Measurements from ENCODE around the gene STK32B. TPM values are rescaled to one million over a fixed set of nuclear protein-coding genes. Genes with fewer than 3 reads are reported as not detected.

Gene STK32B
- total and polyA plus RNA-seq, 2 donors (not counting 3 experiments of a cell fraction or from before 2014, with no cell fraction given): 5.6 to 7.8 TPM

- TF ChIP-seq, protein P1, sequence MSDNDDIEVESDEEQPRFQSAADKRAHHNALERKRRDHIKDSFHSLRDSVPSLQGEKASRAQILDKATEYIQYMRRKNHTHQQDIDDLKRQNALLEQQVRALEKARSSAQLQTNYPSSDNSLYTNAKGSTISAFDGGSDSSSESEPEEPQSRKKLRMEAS (IDR thresholded peaks at IDR 0.05; ENCODE audit: insufficient read depth, insufficient read length): no peak
- TF ChIP-seq MYC (IDR thresholded peaks at IDR 0.05; ENCODE audit: low read depth, low read length) (no peak), FOS (IDR thresholded peaks at IDR 0.05; ENCODE audit: borderline replicate concordance, insufficient read depth, low read length) (no peak), EZH2 (IDR thresholded peaks at IDR 0.05; ENCODE audit: borderline replicate concordance, low read depth, low read length, severe bottlenecking) (no peak), POLR2A (IDR thresholded peaks at IDR 0.05; ENCODE audit: low read depth, low read length) (no peak), POLR2AphosphoS5 (IDR thresholded peaks at IDR 0.05; ENCODE audit: insufficient read depth, low read depth, low read length) (no peak), JUN (IDR thresholded peaks at IDR 0.05; ENCODE audit: borderline replicate concordance, insufficient read depth, insufficient read length, low read depth) (no peak), GATA2 (IDR thresholded peaks at IDR 0.05; ENCODE audit: insufficient read depth, insufficient read length, low read depth, low read length) (no peak)
- TF ChIP-seq, protein P2, sequence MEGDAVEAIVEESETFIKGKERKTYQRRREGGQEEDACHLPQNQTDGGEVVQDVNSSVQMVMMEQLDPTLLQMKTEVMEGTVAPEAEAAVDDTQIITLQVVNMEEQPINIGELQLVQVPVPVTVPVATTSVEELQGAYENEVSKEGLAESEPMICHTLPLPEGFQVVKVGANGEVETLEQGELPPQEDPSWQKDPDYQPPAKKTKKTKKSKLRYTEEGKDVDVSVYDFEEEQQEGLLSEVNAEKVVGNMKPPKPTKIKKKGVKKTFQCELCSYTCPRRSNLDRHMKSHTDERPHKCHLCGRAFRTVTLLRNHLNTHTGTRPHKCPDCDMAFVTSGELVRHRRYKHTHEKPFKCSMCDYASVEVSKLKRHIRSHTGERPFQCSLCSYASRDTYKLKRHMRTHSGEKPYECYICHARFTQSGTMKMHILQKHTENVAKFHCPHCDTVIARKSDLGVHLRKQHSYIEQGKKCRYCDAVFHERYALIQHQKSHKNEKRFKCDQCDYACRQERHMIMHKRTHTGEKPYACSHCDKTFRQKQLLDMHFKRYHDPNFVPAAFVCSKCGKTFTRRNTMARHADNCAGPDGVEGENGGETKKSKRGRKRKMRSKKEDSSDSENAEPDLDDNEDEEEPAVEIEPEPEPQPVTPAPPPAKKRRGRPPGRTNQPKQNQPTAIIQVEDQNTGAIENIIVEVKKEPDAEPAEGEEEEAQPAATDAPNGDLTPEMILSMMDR (IDR thresholded peaks at IDR 0.05; ENCODE audit: extremely low read depth in 1 of 2, insufficient read depth in 1 of 2, low read depth in 1 of 2, low read length in 2 of 2): no peak
- no peaks in the 10 kb centered on the region for H3K79me2 ChIP-seq (ENCODE audit: control insufficient read depth, insufficient read depth, low read length)
- H3K9me1 ChIP-seq (replicated peaks; ENCODE audit: control insufficient read depth, extremely low read depth, insufficient read depth, low read length): no peaks in the 10 kb centered on the region
- no peak overlapping the region for H2AFZ ChIP-seq (ENCODE audit: low read depth, low read length)
- no peak overlapping the region for H3K4me2 ChIP-seq (ENCODE audit: insufficient read depth, low read length)
- peaks cover 3% of the 10 kb centered on the region for H3K9me3 ChIP-seq (replicated peaks; ENCODE audit: control insufficient read depth, insufficient read depth, low read length)
- H3K27me3 ChIP-seq (ENCODE audit: control insufficient read depth in 2 of 2, insufficient read depth in 2 of 2, low read length in 2 of 2): no peaks in the 10 kb centered on the region
- no TSS peak for BruUV-seq (replicated peaks)
- H3K9ac ChIP-seq (replicated peaks; ENCODE audit: extremely low read depth, insufficient read depth, low read length): no peak overlapping the region
- dilution Hi-C loops (cut with MboI; ENCODE audit: extremely low pct_ligation_motif_present, low sequenced_read_pairs) (no loop called here), intact Hi-C loops (cut with micrococcal nuclease) (no loop called here)
- DNase-seq (ENCODE audit: low read depth, low spot score) (no peak), FAIRE-seq (no peak)
- no peaks in the 10 kb centered on the region for H4K20me1 ChIP-seq (replicated peaks; ENCODE audit: control insufficient read depth, extremely low read depth, insufficient read depth, low read length)
- H3K4me3 ChIP-seq (replicated peaks in 1 of 3; ENCODE audit: insufficient read depth in 1 of 3, low read depth in 1 of 3, low read length in 3 of 3): no peak overlapping the region
- H3K27ac ChIP-seq (ENCODE audit: insufficient read depth, low read depth, low read length): no peak overlapping the region
- ChIA-PET CTCF (no interaction called here), POLR2A (no interaction called here)
- H3K4me1 ChIP-seq (ENCODE audit: control insufficient read depth, extremely low read depth, insufficient read depth, low read length): no peaks in the 10 kb centered on the region
- H3K36me3 ChIP-seq (ENCODE audit: control insufficient read depth in 2 of 2, extremely low read depth in 1 of 2, insufficient read depth in 2 of 2, low read length in 2 of 2): no peaks in the 10 kb centered on the region
Measured at GRCh38 chr4:5416637-5417036, 365.4 kb downstream of the STK32B start.

Data from endothelial cell of umbilical vein (primary cell).